GM12801 (cell line): ENCODE results near the gene ATXN1L.

Experiments
- CTCF ChIP-seq: IDR thresholded peaks from one replicate; pipeline ENCODE4 v1.5.1; 2011; ENCODE audit warnings: control low read depth; ENCODE audit not compliant: insufficient read length; ENCODE audit errors: extremely low read depth

The ATXN1L gene

GRCh38 chr16:71851746-71852145 lies 6.0 kb downstream of the ATXN1L start:
- no peak for TF ChIP-seq CTCF

- TF ChIP-seq CTCF = no peak
Observed at GRCh38 chr16:71852158-71852557, 6.4 kb downstream of the ATXN1L start.

GRCh38 chr16:71852561-71852960 lies 6.8 kb downstream of the ATXN1L start:
- TF ChIP-seq CTCF = no peak

- TF ChIP-seq CTCF = no peak
Observed at GRCh38 chr16:71853413-71853812, 7.6 kb downstream of the ATXN1L start.

- TF ChIP-seq CTCF = no peak
Observed at GRCh38 chr16:71854369-71854948, 8.7 kb downstream of the ATXN1L start.

- TF ChIP-seq CTCF = no peak
Observed at GRCh38 chr16:71855937-71856662, 10.3 kb downstream of the ATXN1L start.

- TF ChIP-seq CTCF = no peak
Observed at GRCh38 chr16:71859762-71860521, 14.2 kb downstream of the ATXN1L start.
